NT2/D1 (cell line): ENCODE results near the gene ZNF558.
"Not testable (repeated sequence)": the region's sequence is repeated elsewhere in the genome, so short reads cannot be mapped to it uniquely, and the experiment has no call there.

Experiments
- DNase-seq: peaks from one replicate; pipeline ENCODE4 v3.0.0-alpha.2; 2011; ENCODE audit warnings: low read depth, low spot score
- H3K27me3 ChIP-seq: 2 replicates; pipeline ENCODE4 v1.6.0; 2011; ENCODE audit warnings: mild to moderate bottlenecking; ENCODE audit not compliant: insufficient read length, insufficient read depth
- H3K36me3 ChIP-seq: 2 replicates; pipeline ENCODE4 v1.6.1; 2011; ENCODE audit warnings: mild to moderate bottlenecking, low read length, mixed read lengths; ENCODE audit not compliant: insufficient read depth, insufficient read length
- H3K4me1 ChIP-seq: 2 replicates; pipeline ENCODE4 v1.5.1; 2011; ENCODE audit not compliant: insufficient read depth, insufficient read length
- H3K4me3 ChIP-seq: 2 replicates; pipeline ENCODE4 v1.5.1; 2011; ENCODE audit warnings: low read depth; ENCODE audit not compliant: insufficient read length
- H3K9ac ChIP-seq: 2 replicates; pipeline ENCODE4 v1.6.0; 2011; ENCODE audit warnings: low read depth; ENCODE audit not compliant: insufficient read length
- H3K9me3 ChIP-seq: 2 replicates; pipeline ENCODE4 v1.5.1; 2011; ENCODE audit warnings: mild to moderate bottlenecking, low read length; ENCODE audit not compliant: insufficient read depth
- SUZ12 ChIP-seq: IDR thresholded peaks from 2 replicates; pipeline ENCODE4 v1.6.1; 2011; ENCODE audit not compliant: insufficient read length, insufficient read depth; ENCODE audit errors: extremely low read depth
- YY1 ChIP-seq: IDR thresholded peaks from 2 replicates; pipeline ENCODE4 v1.6.1; 2011; ENCODE audit not compliant: insufficient read length, insufficient read depth
- ZNF274 ChIP-seq: IDR thresholded peaks from 2 replicates; pipeline ENCODE4 v1.6.1; 2011; ENCODE audit warnings: mild to moderate bottlenecking, low read depth, low read length

The ZNF558 gene

DNA sequence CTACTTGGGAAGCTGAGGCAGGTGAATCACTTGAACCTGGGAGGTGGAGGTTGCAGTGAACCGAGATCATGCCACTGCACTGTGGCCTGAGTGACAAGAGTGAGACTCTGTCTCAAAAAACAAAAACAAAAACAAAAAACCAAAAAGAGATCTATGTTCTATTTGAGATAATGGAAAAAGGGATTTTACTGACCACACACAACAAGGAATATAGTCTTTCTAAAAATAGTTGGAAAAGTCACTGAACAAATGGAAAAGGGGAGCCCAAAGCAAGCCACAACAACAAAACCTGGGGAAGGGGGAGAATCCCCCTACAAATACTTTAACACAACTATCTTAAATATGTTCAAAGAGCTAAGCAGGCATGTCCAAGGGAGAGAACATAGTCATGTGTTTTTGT lies 37.3 kb downstream of the ZNF558 start:
- Histone ChIP-seq H3K4me1 (no peaks in the 10 kb centered on the region), H3K9me3 (peaks cover 13% of the 10 kb centered on the region; the same call in 1 of the 2 replicates), H3K27me3 (no peaks in the 10 kb centered on the region), H3K9ac (no peak overlapping the region), H3K4me3 (no peak overlapping the region), H3K36me3 (no peaks in the 10 kb centered on the region)
- TF ChIP-seq YY1 (no peak), SUZ12 (no peak), ZNF274 (no peak)
- DNase-seq: no peak

DNA sequence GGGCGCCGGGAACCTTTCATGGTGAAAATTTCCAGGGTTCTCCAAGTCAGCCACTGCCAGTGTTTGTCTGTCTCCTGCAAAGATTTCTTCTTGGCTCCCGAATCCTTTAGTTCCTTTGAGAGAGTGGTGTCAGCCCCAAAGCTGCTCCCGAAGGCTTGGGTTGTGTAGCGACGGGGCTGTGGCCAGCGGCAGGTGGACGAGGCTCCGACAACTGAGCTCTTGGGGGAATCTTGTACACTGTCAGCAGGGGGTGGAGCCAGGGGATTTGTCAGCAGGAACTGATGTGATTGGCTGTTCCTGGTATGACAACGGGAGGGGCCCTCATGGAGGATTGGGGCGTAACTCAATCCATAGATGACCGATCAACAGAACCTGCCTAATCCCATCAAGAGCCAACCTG lies 58.5 kb downstream of the ZNF558 start:
- H3K27me3 ChIP-seq, H3K36me3 ChIP-seq, H3K9ac ChIP-seq, DNase-seq, H3K4me1 ChIP-seq, H3K9me3 ChIP-seq, H3K4me3 ChIP-seq: not testable (repeated sequence)

DNA sequence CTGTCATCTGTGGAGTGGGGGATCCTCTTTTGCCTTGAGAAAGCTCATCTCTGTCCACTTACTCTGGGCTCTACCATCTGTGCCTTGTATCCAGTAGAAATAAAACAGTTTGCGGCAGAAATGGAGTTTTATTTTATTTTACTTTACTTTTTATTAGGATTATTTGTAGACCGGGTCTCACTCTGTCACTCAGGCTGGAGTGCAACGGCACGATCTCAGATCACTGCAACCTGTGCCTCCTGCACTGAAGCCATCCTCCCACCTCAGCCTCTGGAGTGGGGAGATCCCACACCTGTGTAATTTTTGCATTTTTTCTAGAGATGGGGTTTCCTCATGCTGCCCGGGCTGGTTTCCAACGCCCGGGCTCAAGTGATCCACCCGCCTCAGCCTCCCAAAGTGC lies 62.8 kb downstream of the ZNF558 start:
- DNase-seq, H3K4me3 ChIP-seq, H3K9ac ChIP-seq, H3K9me3 ChIP-seq, H3K36me3 ChIP-seq, H3K4me1 ChIP-seq, H3K27me3 ChIP-seq: not testable (repeated sequence)

DNA sequence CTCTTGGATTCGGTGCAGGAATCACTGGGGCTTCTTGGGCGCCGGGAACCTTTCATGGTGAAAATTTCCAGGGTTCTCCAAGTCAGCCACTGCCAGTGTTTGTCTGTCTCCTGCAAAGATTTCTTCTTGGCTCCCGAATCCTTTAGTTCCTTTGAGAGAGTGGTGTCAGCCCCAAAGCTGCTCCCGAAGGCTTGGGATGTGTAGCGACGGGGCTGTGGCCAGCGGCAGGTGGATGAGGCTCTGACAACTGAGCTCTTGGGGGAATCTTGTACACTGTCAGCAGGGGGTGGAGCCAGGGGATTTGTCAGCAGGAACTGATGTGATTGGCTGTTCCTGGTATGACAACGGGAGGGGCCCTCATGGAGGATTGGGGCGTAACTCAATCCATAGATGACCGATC lies 64.8 kb downstream of the ZNF558 start:
- H3K27me3 ChIP-seq, H3K4me1 ChIP-seq, H3K4me3 ChIP-seq, DNase-seq, H3K9me3 ChIP-seq, H3K36me3 ChIP-seq, H3K9ac ChIP-seq: not testable (repeated sequence)
